ENCODE results near the gene COL4A6.

COL4A6 gene

DNA sequence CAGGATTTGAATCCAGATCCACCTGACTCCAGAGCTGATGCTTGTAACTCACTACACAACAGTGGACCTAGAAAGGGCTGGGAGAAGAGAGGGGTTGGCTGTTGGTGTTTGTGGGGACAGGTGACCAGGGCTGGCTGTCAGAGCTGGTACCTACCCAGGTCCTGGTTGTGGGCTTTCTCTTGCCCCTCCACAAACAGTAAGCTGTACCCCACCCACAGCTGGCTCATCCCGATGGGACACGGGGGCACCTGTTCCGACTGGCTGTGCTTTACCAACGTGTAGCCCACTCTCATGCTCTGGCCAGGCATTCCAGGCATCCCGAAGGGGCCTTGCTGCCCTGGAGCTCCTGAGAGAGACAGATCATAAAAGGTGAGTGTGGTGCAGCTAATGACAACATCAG, 277.9 kb downstream of the COL4A6 start:
- Histone ChIP-seq H3K9ac (ENCODE audit: low read depth, low read length) (no peak overlapping the region), H3K36me3 (ENCODE audit: insufficient read depth, low read depth, low read length) (no peaks in the 10 kb centered on the region), H3K27me3 (ENCODE audit: insufficient read depth, low read length) (no peaks in the 10 kb centered on the region), H3K27ac (ENCODE audit: low read length) (no peak overlapping the region), H3K4me1 (ENCODE audit: insufficient read depth, low read length) (no peaks in the 10 kb centered on the region), H3K4me3 (ENCODE audit: low read length) (no peak overlapping the region), H3K9me3 (ENCODE audit: insufficient read depth, low read depth, low read length) (no peaks in the 10 kb centered on the region)

- Histone ChIP-seq H3K27me3 (ENCODE audit: insufficient read depth, low read length) (no peaks in the 10 kb centered on the region), H3K9me3 (ENCODE audit: insufficient read depth, low read depth, low read length) (no peaks in the 10 kb centered on the region), H3K36me3 (ENCODE audit: insufficient read depth, low read depth, low read length) (no peaks in the 10 kb centered on the region), H3K4me1 (ENCODE audit: insufficient read depth, low read length) (no peaks in the 10 kb centered on the region), H3K27ac (ENCODE audit: low read length) (no peak overlapping the region), H3K4me3 (ENCODE audit: low read length) (no peak overlapping the region), H3K9ac (ENCODE audit: low read depth, low read length) (no peak overlapping the region)
These were observed 279.1 kb downstream of the COL4A6 start for GRCh38 chrX:108159028-108159670.

GRCh38 chrX:108157628-108158027, 280.6 kb downstream of the COL4A6 start:
- Histone ChIP-seq H3K27me3 (ENCODE audit: insufficient read depth, low read length) (no peaks in the 10 kb centered on the region), H3K36me3 (ENCODE audit: insufficient read depth, low read depth, low read length) (no peaks in the 10 kb centered on the region), H3K9me3 (ENCODE audit: insufficient read depth, low read depth, low read length) (no peaks in the 10 kb centered on the region), H3K9ac (ENCODE audit: low read depth, low read length) (no peak overlapping the region), H3K27ac (ENCODE audit: low read length) (no peak overlapping the region), H3K4me1 (ENCODE audit: insufficient read depth, low read length) (no peaks in the 10 kb centered on the region), H3K4me3 (ENCODE audit: low read length) (no peak overlapping the region)

- no peak overlapping the region for H3K9ac ChIP-seq (ENCODE audit: low read depth, low read length)
- no peaks in the 10 kb centered on the region for H3K9me3 ChIP-seq (ENCODE audit: insufficient read depth, low read depth, low read length)
- H3K36me3 ChIP-seq (ENCODE audit: insufficient read depth, low read depth, low read length) = no peaks in the 10 kb centered on the region
- no peak overlapping the region for H3K27ac ChIP-seq (ENCODE audit: low read length)
- H3K27me3 ChIP-seq (ENCODE audit: insufficient read depth, low read length) = no peaks in the 10 kb centered on the region
- no peaks in the 10 kb centered on the region for H3K4me1 ChIP-seq (ENCODE audit: insufficient read depth, low read length)
- no peak overlapping the region for H3K4me3 ChIP-seq (ENCODE audit: low read length)
These were observed 281.2 kb downstream of the COL4A6 start for GRCh38 chrX:108156934-108157466.

GRCh38 chrX:108156082-108156481, 282.1 kb downstream of the COL4A6 start:
- H3K9me3 ChIP-seq (ENCODE audit: insufficient read depth, low read depth, low read length) = no peaks in the 10 kb centered on the region
- H3K36me3 ChIP-seq (ENCODE audit: insufficient read depth, low read depth, low read length) = no peaks in the 10 kb centered on the region
- no peak overlapping the region for H3K9ac ChIP-seq (ENCODE audit: low read depth, low read length)
- H3K4me1 ChIP-seq (ENCODE audit: insufficient read depth, low read length) = no peaks in the 10 kb centered on the region
- H3K4me3 ChIP-seq (ENCODE audit: low read length) = no peak overlapping the region
- no peaks in the 10 kb centered on the region for H3K27me3 ChIP-seq (ENCODE audit: insufficient read depth, low read length)
- no peak overlapping the region for H3K27ac ChIP-seq (ENCODE audit: low read length)

DNA sequence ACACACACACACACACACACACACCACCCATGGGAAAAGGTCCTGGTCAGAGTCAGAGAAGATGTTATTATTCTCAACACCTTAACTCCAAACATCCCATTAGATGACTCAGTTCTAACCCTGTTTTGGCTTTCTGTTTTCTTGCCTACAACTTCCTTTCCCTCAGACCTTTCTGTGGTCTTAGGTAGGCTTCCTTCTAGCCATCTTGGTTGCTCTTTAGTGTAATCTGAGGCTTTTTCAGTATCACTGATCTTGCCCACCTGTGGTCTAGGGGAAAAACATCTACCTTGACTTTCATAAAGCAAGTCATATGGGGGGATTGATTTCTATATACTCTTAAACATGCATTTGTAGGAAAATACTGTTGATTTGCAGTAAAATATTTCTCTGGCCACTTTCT, 289.7 kb downstream of the COL4A6 start:
- Histone ChIP-seq H3K4me1 (ENCODE audit: insufficient read depth, low read length) (no peaks in the 10 kb centered on the region), H3K36me3 (ENCODE audit: insufficient read depth, low read depth, low read length) (no peaks in the 10 kb centered on the region), H3K9me3 (ENCODE audit: insufficient read depth, low read depth, low read length) (no peaks in the 10 kb centered on the region), H3K9ac (ENCODE audit: low read depth, low read length) (no peak overlapping the region), H3K4me3 (ENCODE audit: low read length) (no peak overlapping the region), H3K27me3 (ENCODE audit: insufficient read depth, low read length) (no peaks in the 10 kb centered on the region), H3K27ac (ENCODE audit: low read length) (no peak overlapping the region)

- no peak overlapping the region for H3K4me3 ChIP-seq (ENCODE audit: low read length)
- H3K27ac ChIP-seq (ENCODE audit: low read length) = no peak overlapping the region
- H3K27me3 ChIP-seq (ENCODE audit: insufficient read depth, low read length) = no peaks in the 10 kb centered on the region
- no peak overlapping the region for H3K9ac ChIP-seq (ENCODE audit: low read depth, low read length)
- H3K4me1 ChIP-seq (ENCODE audit: insufficient read depth, low read length) = no peaks in the 10 kb centered on the region
- no peaks in the 10 kb centered on the region for H3K9me3 ChIP-seq (ENCODE audit: insufficient read depth, low read depth, low read length)
- H3K36me3 ChIP-seq (ENCODE audit: insufficient read depth, low read depth, low read length) = no peaks in the 10 kb centered on the region
These were observed 299.2 kb downstream of the COL4A6 start for GRCh38 chrX:108138814-108139702.

GRCh38 chrX:108134724-108135123, 303.5 kb downstream of the COL4A6 start:
- Histone ChIP-seq H3K4me3 (ENCODE audit: low read length) (no peak overlapping the region), H3K27ac (ENCODE audit: low read length) (no peak overlapping the region), H3K36me3 (ENCODE audit: insufficient read depth, low read depth, low read length) (no peaks in the 10 kb centered on the region), H3K4me1 (ENCODE audit: insufficient read depth, low read length) (no peaks in the 10 kb centered on the region), H3K27me3 (ENCODE audit: insufficient read depth, low read length) (no peaks in the 10 kb centered on the region), H3K9me3 (ENCODE audit: insufficient read depth, low read depth, low read length) (no peaks in the 10 kb centered on the region), H3K9ac (ENCODE audit: low read depth, low read length) (no peak overlapping the region)

GRCh38 chrX:108132876-108133275, 305.3 kb downstream of the COL4A6 start:
- H3K9me3 ChIP-seq (ENCODE audit: insufficient read depth, low read depth, low read length) = no peaks in the 10 kb centered on the region
- no peaks in the 10 kb centered on the region for H3K27me3 ChIP-seq (ENCODE audit: insufficient read depth, low read length)
- H3K36me3 ChIP-seq (ENCODE audit: insufficient read depth, low read depth, low read length) = no peaks in the 10 kb centered on the region
- H3K27ac ChIP-seq (ENCODE audit: low read length) = no peak overlapping the region
- no peaks in the 10 kb centered on the region for H3K4me1 ChIP-seq (ENCODE audit: insufficient read depth, low read length)
- no peak overlapping the region for H3K4me3 ChIP-seq (ENCODE audit: low read length)
- H3K9ac ChIP-seq (ENCODE audit: low read depth, low read length) = no peak overlapping the region

GRCh38 chrX:108132034-108132433, 306.2 kb downstream of the COL4A6 start:
- Histone ChIP-seq H3K27me3 (ENCODE audit: insufficient read depth, low read length) (no peaks in the 10 kb centered on the region), H3K27ac (ENCODE audit: low read length) (no peak overlapping the region), H3K4me1 (ENCODE audit: insufficient read depth, low read length) (peaks cover 4% of the 10 kb centered on the region; the same call in 1 of the 2 replicates), H3K4me3 (ENCODE audit: low read length) (no peak overlapping the region), H3K9ac (ENCODE audit: low read depth, low read length) (no peak overlapping the region), H3K36me3 (ENCODE audit: insufficient read depth, low read depth, low read length) (no peaks in the 10 kb centered on the region), H3K9me3 (ENCODE audit: insufficient read depth, low read depth, low read length) (no peaks in the 10 kb centered on the region)

GRCh38 chrX:108131471-108131870, 306.8 kb downstream of the COL4A6 start:
- H3K9me3 ChIP-seq (ENCODE audit: insufficient read depth, low read depth, low read length) = no peaks in the 10 kb centered on the region
- no peaks in the 10 kb centered on the region for H3K36me3 ChIP-seq (ENCODE audit: insufficient read depth, low read depth, low read length)
- no peak overlapping the region for H3K4me3 ChIP-seq (ENCODE audit: low read length)

DNA sequence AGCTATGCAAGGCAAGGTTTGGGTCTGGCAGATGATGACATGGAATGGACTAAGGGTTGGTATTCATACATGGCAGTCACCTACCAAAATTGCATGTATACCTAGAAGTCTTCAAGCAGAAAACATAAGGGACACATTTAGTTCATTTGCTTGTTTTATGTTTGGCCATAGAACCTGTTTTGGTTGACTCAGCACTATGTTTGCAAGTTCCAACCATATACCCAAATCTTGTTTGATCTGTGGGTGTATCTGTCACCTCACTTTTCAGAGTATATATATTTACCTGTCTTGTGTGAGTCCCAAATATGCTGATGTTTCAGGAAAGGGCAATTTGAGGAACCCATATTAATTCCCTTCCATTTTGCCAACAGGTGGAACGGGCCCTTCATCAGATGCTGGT, 307.3 kb downstream of the COL4A6 start:
- Histone ChIP-seq H3K4me1 (ENCODE audit: insufficient read depth, low read length) (peaks cover 14% of the 10 kb centered on the region; the same call in 1 of the 2 replicates), H3K4me3 (ENCODE audit: low read length) (no peak overlapping the region), H3K27me3 (ENCODE audit: insufficient read depth, low read length) (no peaks in the 10 kb centered on the region), H3K9ac (ENCODE audit: low read depth, low read length) (no peak overlapping the region), H3K9me3 (ENCODE audit: insufficient read depth, low read depth, low read length) (no peaks in the 10 kb centered on the region), H3K36me3 (ENCODE audit: insufficient read depth, low read depth, low read length) (no peaks in the 10 kb centered on the region), H3K27ac (ENCODE audit: low read length) (no peak overlapping the region)

More at GRCh38 chrX:108131471-108131870, 306.8 kb downstream of the COL4A6 start:
- Histone ChIP-seq H3K27me3 (ENCODE audit: insufficient read depth, low read length) (no peaks in the 10 kb centered on the region), H3K4me1 (ENCODE audit: insufficient read depth, low read length) (peaks cover 9% of the 10 kb centered on the region; the same call in 1 of the 2 replicates), H3K27ac (ENCODE audit: low read length) (no peak overlapping the region), H3K9ac (ENCODE audit: low read depth, low read length) (no peak overlapping the region)
